GM18867 (cell line): Measurements from ENCODE around the gene DARS1.
"Not testable (repeated sequence)": the region's sequence is repeated elsewhere in the genome, so short reads cannot be mapped to it uniquely, and the experiment has no call there.

Experiments
- ATAC-seq: cut with Tn5 transposase; IDR thresholded peaks from one replicate; pipeline ENCODE4 v1.9.1; 2021; ENCODE audit warnings: mild to moderate bottlenecking, moderate library complexity; ENCODE audit not compliant: unreplicated experiment

The DARS1 gene

DNA sequence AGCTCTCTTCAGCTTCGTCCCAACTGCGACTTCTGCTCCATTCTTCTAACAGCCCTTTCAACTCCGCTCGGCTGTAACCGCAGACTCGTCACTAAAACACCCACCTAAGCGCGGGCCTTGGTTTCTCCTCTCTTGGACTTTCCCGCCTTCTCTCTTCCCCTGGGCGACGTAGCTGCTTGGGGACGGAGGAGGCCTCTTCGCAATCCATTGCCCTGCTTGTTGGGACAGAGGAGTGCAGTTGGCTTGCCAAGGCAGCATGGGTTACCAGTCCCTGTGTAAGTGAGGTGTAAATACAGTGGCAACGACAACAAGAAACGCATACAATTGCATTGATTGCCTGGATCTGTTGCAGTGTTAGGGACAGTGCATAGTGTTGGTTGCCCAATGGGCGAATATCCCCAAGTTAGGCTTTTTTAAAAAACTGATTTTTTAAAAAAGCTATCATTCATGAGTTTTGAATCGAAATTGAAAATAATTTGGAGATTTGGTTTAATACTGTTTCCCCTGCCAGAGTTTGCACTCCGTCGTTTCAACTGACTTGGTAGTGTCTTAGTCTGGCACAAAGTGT, 484 bp upstream of the DARS1 start:
- ATAC-seq, result peak; percentile 45

DNA sequence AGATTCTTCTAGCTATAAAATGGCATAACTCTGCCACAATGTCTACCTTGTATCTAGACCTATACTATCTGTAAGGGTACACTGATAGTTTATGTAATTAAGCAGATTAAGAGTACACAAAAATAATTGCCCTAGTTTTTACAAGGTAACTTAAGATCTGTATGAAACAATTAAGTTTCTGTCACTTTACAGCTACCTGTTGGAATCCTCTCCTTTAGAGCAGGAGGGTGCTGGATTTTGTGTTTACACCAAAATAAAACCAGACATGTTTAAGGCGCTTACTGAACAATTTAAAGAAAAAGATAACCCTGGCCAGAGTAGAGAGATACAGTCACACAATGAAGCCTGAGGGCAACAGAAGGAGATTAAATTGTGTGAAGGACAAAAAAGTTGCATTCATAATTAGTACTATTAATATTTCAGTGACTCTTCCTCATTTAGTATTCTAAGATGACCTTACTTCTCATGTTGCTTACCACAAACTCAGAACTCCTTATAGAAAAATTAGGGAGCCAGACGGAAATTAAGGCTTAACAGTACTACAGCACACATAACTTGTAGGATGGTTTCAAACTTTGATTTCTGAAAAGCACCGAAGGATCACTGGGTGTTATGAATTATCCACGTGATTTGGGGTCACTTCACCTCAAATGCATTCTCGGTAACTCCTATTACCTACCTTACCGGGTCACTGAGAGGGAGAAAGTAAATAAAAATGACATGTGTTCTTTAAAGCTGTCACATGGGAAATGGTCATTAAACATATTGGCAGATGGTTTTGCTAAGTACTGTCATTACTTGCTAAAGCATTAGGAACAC, 1.0 kb downstream of the DARS1 start:
- peak; percentile 35 for ATAC-seq

DNA sequence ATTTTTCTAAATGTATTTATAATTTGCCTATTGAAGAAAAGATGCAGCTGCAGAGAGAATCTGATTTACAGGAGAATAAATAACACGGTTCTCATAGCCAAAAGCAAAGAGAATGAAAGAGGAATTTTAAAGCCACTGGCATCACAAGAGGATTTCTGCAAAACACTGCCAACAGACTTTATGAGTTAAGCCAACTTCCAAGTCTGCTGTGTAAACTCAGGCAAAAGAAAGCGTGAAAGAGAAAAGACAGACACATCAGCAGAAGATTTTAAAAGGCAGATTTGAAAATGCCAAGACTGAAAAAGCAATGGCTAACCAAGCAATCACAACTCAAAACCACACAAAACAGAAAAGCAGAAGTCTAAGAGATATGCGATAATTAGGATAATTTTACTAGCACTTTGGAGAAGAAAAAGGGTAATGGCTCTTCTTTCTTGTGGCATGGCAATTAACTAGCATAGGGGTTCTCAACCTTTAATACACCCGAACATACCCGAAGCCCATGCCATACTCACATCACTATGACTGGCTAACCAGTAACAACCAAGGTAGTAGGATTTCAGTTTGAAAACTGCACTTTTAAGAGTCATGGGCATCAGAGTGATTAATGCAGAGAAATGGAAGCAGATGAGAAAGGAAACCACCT, 4.9 kb downstream of the DARS1 start:
- ATAC-seq, result no peak

DNA sequence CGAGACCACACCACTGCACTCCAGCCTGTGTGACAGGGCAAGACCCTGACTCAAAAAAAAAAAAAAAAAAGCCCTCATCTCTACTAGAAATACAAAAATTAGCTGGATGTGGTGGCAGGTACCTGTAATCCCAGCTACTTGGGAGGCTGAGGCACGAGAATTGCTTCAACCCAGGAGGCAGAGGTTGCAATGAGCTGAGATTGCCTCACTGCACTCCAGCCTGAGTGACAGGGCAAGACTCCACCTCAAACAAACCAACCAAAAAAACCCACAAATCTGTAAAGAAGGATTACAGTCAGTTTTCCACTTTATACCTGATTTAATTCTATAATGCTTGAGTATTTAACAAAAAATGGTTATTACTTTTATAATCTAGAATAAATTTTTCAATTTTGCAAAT, 9.7 kb downstream of the DARS1 start:
- no peak for ATAC-seq

DNA sequence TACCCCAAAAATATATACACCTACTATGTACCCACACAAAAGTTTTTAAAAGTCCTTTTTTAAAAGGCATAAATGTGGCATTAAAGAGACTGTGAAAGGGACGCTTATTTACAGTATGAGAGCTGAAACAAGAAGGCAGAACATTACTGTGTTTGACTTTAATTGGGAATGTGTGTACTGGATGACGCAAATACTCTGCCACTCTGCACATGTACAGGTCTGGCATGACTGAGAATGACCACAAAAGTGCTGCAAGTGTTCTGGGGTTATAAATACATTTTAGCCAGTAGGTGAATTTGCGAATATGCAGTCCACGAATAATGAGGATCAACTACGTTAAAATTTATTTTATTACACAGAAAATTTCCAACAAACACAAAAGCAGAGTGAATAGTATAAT, 11.4 kb downstream of the DARS1 start:
- no peak for ATAC-seq

DNA sequence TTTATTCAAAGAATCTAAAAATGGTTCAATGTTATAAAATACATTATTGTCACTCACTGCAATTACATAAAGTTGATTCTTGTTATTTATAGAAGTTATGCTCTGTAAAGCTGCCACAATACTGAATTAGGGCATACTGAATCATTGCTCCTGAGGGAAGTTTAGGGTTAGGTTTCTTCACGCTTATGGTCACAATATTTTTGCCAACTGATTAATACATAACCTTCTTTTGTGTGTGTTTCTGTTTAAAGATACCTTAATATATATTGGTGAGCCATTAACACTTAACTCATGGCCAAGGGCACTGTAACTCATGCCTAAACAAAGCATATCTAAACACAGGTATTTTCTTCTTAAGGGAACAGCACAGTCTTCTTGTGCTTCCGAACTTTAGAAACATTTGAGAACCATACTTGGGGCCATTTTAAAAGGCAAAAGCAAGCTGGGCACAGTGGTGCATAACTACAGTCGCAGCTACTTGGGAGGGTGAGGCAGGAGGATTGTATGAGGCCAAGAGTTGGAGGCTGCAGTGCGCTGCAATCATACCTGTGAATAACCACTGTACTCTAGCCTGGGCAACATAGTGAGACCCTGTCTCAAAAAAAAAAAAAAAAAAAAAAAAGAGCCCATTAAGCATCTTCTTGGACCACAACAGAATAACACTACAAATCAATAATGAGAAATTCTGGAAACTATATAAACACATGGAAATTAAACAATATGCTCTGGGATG, 15.6 kb downstream of the DARS1 start:
- no peak for ATAC-seq

DNA sequence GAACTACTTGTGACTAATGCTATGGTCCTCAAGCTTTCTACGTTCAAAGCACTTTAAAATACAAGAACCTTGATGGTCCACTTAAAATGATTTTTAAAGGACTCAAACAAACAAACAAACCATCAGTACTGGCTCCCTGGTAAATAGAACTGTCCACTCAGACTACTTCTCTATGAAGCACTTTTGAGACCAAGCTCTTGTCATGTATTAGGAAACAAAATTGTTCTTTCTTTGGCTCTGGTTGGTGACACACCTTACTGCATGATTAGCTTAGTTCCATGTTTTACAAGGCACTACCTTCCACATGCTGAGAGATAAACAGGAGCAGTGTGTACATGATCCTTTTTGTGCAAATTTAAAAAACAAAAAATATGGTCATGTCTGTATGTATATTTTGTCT, 19.7 kb downstream of the DARS1 start:
- no peak for ATAC-seq

DNA sequence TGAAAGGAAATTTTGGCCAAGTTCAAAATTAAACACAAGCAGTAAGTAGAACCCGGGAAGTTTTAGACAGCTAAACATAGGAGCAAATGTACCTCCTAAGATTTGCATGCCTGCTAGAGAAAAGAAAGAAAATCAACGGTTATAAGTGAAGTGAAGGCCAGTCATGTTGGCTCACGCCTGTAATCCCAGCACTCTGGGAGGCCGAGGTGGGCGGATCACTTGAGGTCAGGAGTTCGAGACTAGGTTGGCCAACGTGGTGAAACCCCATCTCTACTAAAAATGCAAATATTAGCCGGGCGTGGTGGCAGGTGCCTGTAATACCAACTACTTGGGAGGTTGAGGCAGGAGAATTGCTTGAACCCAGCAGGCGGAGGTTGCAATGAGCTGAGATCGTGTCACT, 21.0 kb downstream of the DARS1 start:
- ATAC-seq, result not testable (repeated sequence)

DNA sequence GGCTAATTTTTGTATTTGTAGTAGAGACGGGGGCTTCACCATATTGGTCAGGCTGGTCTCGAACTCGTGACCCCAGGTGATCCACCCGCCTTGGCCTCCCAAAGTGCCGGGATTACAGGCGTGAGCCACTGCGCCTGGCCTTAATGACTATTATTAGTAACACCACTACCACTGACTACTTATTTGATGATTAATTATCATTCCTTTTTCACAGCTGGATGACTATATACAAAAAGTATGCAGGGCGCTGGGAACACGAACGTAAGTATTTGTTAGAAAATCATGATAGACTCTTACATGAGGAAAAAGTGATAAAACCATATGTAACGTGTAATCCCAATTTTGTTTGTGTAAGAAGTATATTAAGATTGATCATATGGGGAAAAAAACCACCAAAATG, 21.6 kb downstream of the DARS1 start:
- ATAC-seq, result no peak

DNA sequence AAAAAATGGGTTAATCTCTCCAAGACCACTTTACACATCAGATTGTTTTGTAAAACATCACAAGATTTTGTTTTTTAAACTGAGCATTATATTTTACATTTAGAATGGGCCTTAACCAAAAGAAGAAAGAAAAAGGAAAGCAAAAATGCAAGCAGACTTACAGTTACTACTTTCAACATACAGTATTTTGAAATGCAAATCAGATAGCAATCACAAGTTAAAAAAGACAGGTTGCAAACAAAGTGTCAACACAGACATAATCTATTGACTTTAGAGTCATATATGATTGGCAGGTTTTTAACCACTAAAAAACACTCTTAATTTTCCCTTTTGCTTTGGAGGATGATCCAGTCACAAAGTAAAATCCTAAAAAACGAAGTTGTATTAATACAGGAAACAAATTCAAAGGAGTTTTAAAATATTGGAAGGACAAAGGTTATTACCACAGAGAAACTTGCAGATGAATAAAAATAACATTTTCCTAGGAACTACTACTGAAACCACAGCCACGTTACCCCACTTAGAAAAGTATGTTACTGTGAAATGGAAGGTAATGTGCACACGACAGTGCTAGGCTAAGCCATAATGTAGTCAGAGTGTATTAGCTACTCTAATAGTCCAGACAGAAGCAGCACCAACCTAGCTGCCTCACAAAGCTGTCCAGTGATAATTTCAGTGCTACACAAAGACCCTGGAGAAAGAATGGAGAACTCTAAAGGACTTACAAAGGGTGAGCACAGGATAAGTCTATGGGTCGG, 22.9 kb downstream of the DARS1 start:
- peak; percentile 86 for ATAC-seq

DNA sequence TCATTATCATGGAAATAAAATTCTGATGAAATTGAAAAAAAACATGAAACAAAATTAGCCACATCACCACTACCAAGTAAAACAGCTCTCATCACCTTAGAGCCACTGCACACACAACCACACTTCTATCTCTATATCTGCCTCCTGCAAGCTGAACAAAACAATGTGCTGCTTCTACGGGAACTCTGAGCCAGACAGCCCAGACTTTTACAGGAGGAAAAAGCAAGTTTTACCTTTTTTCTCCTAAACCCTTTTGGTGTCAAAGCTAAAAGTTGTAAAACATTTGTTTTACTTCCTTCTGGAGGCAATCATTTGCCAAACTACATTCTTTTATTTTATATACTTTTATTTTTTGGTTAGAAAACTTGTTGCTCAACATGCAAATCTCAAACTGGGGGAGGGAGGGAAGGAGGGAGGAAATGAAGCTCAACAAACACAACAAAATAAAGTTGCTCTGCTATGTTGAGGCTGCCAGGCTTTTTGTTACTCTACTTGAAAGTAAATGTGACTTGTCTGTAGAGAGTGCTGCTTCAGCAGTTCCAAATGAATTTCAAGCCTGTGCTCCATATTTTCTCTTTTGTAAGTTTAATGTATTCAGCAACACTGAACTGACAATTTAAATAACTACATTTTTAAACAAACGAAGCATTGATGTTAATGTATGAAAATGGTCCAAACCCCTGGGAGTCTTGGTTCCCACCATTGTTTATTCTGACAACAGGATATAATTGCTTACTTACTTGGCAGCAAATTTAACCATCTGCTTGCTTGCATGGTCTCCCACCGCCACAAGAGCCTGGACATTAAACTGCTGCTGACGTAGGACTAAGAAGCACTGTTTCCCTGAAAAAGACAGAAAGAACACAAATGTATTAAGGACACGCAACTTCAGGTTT, 24.5 kb downstream of the DARS1 start:
- ATAC-seq, result no peak

DNA sequence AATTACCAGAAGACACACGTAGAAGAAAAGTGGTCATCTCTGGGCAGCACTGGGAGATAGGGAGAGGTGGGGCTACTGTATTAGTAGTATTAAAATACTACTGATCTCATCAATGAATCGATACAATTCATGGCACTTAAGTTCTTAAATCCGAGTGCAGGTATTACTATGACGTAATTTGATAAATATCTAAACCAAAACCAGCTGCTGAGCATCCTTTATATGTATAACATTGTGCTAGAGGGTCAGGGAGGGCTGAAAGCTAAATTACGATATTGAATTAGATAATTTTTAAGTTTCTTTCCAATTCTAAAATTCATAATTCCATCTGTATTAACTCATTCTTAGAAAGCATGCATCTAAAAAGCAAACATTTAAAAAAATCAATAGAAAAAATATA, 25.3 kb downstream of the DARS1 start:
- no peak for ATAC-seq

DNA sequence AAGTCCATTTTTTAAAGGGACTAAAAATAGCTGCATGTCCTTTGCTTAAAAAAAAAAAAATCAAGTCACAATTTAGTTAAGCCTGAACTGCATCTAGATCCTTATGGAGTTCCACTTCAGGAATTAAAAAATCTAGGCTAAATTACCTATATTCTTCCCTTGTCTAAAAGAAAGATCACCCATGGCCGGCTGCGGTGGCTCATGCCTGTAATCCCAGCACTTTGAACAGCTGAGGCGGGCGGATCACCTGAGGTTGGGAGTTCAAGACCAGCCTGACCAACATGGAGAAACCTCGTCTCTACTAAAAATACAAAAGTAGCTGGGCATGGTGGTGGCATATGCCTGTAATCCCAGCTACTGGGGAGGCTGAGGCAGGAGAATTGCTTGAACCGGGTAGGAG, 26.5 kb downstream of the DARS1 start:
- ATAC-seq, result not testable (repeated sequence)

DNA sequence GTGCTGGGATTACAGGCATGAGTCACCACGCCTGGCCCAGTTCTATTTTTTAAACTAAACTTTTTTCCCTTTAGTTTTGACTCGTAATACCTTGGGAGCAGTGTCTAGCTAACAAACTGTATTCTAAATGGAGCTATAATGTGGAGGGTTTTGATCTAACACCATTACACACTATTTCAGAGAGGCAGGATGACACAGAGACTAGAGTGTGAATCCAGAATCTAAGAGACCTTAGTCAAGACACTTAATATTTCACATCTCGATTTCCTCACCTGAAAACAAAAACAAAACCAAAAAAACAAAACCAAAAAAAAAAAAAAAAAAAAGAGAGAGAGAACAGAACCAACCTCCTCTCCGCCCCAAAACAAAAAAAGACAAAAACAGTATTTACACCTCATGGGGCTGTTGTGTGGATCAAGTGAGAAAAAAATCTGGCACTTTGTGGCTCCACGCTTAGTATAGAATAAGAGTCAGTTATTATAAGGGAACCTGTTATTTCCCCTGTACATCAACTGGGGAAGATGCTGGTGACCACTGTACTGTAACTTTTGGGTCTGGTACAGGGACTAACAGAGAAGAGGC, 31.3 kb downstream of the DARS1 start:
- peak; percentile 49 for ATAC-seq

DNA sequence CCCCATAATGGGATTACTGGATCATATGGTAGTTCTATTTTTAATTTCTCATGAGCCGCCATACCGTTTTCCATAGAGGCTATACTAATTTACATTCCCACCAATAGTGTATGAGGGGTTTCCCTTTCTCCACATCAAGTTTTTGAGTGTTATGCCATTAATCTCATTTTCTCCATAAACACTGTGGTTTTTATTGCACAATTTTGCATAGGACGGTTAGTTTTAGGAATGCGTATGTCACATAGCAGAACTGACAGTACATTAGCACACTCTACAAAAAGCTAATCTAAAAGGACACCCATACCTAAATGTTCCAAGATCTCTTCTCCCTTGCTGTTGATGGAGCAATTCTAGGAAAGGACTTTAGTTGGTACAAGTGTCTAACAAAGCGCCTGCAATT, 32.5 kb downstream of the DARS1 start:
- no peak for ATAC-seq

DNA sequence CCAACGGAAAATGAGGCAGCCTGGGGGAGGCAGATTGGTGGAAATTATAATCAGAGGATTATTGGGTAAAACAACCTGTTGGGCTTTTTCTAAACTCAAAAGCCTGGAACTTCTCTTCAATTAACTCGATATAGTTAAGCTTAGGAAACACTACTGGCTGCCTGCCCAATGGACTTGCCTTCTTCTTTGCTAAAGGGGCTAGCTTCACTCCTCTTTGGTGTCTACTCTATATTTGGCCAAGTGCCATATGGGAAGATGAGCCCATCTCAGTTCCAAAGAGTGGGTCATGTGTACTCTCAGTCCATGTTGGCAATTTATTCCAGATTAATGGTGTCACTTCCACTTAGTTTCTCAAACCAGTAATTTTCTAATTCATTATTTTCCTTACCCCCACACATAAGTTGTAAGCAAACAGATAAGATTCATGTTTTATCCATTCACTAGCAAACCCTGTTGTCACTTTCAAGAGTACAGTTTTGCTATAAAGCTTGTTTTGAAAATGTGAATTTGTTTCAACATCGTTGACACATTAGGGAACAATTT, 34.3 kb downstream of the DARS1 start:
- no peak for ATAC-seq

DNA sequence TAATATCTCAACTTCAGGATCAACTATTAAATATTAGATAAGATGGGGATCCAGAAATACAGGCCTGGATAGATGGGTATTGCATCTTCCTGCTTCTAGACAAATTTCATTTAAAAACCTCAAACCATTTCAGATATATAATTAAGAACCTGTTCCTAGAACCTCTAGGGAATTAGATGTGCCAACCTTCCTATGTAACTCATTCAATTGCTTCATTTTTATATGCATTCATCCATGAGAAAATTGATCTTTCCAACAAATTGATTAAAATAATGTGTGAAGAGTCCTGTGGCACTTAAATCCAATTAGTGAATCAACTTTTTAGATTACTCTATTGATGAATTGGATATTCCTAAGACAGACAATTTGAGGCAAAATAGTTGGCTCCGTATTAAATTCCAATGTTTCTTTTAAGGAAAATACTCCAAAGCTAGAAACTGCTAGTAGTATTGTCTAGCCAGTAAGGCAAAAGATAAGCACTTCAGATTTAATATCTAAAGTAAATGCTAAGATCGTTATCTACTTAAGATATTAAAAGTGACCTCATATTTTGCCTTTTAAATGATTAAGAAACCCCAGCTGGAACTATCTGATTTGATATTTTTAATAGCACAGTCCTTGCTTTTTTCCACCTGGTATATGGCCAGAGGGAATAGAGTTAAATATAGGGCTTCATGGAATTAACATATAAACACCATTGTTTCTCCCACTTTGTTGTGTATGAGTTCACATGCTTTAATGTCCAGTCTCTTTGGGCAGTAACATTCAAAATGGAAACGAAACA, 35.8 kb downstream of the DARS1 start:
- no peak for ATAC-seq

DNA sequence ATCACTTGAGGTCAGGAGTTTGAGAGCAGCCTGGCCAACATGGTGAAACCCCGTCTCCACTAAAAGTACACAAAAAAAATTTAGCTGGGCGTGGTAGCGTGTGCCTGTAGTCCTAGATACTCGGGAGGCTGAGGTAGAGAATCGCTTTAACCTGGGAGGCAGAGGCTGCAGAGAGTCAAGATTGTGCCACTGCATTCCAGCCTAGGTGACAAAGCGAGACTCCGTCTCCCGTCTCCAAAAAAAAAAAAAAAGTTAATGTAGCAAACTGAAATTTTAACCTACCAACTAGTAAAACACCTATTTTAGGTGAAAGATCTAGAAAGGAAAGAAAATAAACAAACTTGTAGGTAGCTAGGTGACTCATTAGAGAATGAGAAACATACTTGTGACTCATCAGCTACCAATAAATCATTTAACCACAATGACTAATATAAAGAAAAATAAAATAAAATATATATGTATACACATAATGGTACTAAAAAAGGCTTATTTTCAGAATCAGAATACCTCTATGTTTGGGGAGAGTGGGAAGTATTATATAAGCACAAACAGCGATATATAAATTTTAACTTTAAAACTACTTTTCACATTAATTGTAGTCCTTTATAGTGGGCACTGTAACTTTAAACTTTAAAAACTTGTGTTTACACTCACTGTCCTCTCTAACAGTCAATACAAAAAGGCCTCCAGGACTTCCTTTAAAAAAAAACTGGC, 36.6 kb downstream of the DARS1 start:
- peak; percentile 71 for ATAC-seq
